Measurements from ENCODE around the gene CYP11A1. TPM values are rescaled to one million over a fixed set of nuclear protein-coding genes. Genes with fewer than 3 reads are reported as not detected.

The CYP11A1 gene
- polyA plus RNA-seq, 2 of the 4 experiments (the other 2 are of a cell fraction), result 0.06 TPM; not detected in 1

- Histone ChIP-seq H3K4me2 (no peak overlapping the region), H3K27ac (no peak overlapping the region), H3K4me3 (no peak overlapping the region), H3K4me1 (peaks cover 8% of the 10 kb centered on the region; the same call in 1 of the 3 replicates), H3K9me3 (no peaks in the 10 kb centered on the region)
- ChIA-PET CTCF (interaction anchor here (0.7 to 2.0 kb wide), 2 partner anchors 17 to 360 kb away, joined by 3 to 4 read pairs; no protein-coding TSS in a partner anchor), POLR2A (no interaction called here)
- DNase-seq (ENCODE audit: low read depth in 1 of 2, low spot score in 1 of 2), result no peak
- WGBS (ENCODE audit: missing lambda C conversion rate), result 40% methylated on average over 1 of the region's 12 CpGs
- TF ChIP-seq JUN (IDR thresholded peaks at IDR 0.05) (no peak), RCOR1 (IDR thresholded peaks at IDR 0.05; ENCODE audit: low read depth, low read length) (no peak), ZC3H11A (IDR thresholded peaks at IDR 0.05) (no peak), ZFP36 (IDR thresholded peaks at IDR 0.05; ENCODE audit: borderline replicate concordance, partially characterized antibody) (no peak), MAZ (IDR thresholded peaks at IDR 0.05; ENCODE audit: borderline replicate concordance, low read depth, low read length) (no peak), FOSB (CRISPR knock-in tag; IDR thresholded peaks at IDR 0.05) (no peak), KDM1A (IDR thresholded peaks at IDR 0.05; ENCODE audit: low read depth) (no peak), CHD2 (IDR thresholded peaks at IDR 0.05; ENCODE audit: low read length, partially characterized antibody) (no peak)
- TF ChIP-seq, protein P1, sequence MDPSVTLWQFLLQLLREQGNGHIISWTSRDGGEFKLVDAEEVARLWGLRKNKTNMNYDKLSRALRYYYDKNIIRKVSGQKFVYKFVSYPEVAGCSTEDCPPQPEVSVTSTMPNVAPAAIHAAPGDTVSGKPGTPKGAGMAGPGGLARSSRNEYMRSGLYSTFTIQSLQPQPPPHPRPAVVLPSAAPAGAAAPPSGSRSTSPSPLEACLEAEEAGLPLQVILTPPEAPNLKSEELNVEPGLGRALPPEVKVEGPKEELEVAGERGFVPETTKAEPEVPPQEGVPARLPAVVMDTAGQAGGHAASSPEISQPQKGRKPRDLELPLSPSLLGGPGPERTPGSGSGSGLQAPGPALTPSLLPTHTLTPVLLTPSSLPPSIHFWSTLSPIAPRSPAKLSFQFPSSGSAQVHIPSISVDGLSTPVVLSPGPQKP (IDR thresholded peaks at IDR 0.05; ENCODE audit: low read depth, low read length), result no peak
- TF ChIP-seq, protein P2, sequence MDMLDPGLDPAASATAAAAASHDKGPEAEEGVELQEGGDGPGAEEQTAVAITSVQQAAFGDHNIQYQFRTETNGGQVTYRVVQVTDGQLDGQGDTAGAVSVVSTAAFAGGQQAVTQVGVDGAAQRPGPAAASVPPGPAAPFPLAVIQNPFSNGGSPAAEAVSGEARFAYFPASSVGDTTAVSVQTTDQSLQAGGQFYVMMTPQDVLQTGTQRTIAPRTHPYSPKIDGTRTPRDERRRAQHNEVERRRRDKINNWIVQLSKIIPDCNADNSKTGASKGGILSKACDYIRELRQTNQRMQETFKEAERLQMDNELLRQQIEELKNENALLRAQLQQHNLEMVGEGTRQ (IDR thresholded peaks at IDR 0.05), result no peak
- no peak for FAIRE-seq
- no peak for ATAC-seq
Observed at GRCh38 chr15:74411686-74412085, 44.2 kb upstream of the CYP11A1 start.

GRCh38 chr15:74410502-74410901 is 43.1 kb upstream of the CYP11A1 start:
- ATAC-seq (no peak), DNase-seq (ENCODE audit: low read depth in 1 of 2, low spot score in 1 of 2) (no peak), FAIRE-seq (no peak)
- Histone ChIP-seq H3K4me2 (no peak overlapping the region), H3K27ac (no peak overlapping the region), H3K9me3 (no peaks in the 10 kb centered on the region), H3K4me3 (no peak overlapping the region), H3K4me1 (peaks cover 8% of the 10 kb centered on the region; the same call in 1 of the 3 replicates)
- ChIA-PET POLR2A (no interaction called here), CTCF (interaction anchor here (0.8 to 2.5 kb wide), 7 partner anchors 9 to 361 kb away, joined by 3 to 16 read pairs (median 4); no protein-coding TSS in a partner anchor)
- 93% methylated on average over 13 of the region's 18 CpGs for WGBS (ENCODE audit: missing lambda C conversion rate)
- TF ChIP-seq PBX3 (IDR thresholded peaks at IDR 0.05) (no peak), JUN (IDR thresholded peaks at IDR 0.05) (no peak), KDM1A (IDR thresholded peaks at IDR 0.05; ENCODE audit: low read depth) (no peak), RFX5 (IDR thresholded peaks at IDR 0.05) (no peak), NPAS2 (CRISPR knock-in tag; IDR thresholded peaks at IDR 0.05; ENCODE audit: borderline replicate concordance) (no peak), REST (IDR thresholded peaks at IDR 0.05) (no peak), FOXS1 (CRISPR knock-in tag; IDR thresholded peaks at IDR 0.05) (no peak), CHD4 (IDR thresholded peaks at IDR 0.05; ENCODE audit: borderline replicate concordance) (no peak), BHLHE40 (IDR thresholded peaks at IDR 0.05; ENCODE audit: low read depth, low read length) (no peak)
- TF ChIP-seq, protein P1 (IDR thresholded peaks at IDR 0.05; ENCODE audit: low read depth, low read length), result no peak
